Retinal pigment epithelial cell (primary cell): Measurements from ENCODE around the gene NMUR2.

Source experiments
- DNase-seq: peaks from one replicate; pipeline ENCODE4 v3.0.0-alpha.2; 2010; ENCODE audit warnings: low read depth
- H3K4me3 ChIP-seq: 2 replicates; pipeline ENCODE4 v1.5.1; 2011; ENCODE audit warnings: mild to moderate bottlenecking, low read length, control low read depth, moderate library complexity
- TF ChIP-seq, protein P1 (sequence below): conservative IDR thresholded peaks from 2 replicates; pipeline ENCODE4 v1.5.1; 2011; ENCODE audit warnings: low read depth, low read length, control low read depth, inconsistent platforms

NMUR2 gene

DNA sequence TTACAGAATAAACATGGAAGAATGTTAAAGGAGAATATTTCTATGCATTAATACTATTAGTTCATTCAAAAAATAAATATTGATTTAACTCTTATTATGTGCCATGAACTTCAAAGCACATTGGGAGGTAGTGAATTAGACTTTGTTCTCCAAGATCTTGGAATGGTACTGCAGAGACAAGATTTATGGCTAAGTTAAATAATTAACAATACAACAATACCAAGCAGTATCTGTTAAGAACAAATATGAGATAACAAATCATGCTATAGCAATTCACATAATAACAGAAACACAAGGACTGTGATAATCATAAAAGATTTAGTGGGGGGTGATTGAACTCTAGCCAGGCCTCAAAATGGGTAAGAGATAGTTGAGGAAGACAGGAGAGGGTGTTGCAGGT, 11.6 kb downstream of the NMUR2 start:
- no peak for DNase-seq
- H3K4me3 ChIP-seq, result no peak overlapping the region
- TF ChIP-seq, protein P1, sequence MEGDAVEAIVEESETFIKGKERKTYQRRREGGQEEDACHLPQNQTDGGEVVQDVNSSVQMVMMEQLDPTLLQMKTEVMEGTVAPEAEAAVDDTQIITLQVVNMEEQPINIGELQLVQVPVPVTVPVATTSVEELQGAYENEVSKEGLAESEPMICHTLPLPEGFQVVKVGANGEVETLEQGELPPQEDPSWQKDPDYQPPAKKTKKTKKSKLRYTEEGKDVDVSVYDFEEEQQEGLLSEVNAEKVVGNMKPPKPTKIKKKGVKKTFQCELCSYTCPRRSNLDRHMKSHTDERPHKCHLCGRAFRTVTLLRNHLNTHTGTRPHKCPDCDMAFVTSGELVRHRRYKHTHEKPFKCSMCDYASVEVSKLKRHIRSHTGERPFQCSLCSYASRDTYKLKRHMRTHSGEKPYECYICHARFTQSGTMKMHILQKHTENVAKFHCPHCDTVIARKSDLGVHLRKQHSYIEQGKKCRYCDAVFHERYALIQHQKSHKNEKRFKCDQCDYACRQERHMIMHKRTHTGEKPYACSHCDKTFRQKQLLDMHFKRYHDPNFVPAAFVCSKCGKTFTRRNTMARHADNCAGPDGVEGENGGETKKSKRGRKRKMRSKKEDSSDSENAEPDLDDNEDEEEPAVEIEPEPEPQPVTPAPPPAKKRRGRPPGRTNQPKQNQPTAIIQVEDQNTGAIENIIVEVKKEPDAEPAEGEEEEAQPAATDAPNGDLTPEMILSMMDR, result no peak

DNA sequence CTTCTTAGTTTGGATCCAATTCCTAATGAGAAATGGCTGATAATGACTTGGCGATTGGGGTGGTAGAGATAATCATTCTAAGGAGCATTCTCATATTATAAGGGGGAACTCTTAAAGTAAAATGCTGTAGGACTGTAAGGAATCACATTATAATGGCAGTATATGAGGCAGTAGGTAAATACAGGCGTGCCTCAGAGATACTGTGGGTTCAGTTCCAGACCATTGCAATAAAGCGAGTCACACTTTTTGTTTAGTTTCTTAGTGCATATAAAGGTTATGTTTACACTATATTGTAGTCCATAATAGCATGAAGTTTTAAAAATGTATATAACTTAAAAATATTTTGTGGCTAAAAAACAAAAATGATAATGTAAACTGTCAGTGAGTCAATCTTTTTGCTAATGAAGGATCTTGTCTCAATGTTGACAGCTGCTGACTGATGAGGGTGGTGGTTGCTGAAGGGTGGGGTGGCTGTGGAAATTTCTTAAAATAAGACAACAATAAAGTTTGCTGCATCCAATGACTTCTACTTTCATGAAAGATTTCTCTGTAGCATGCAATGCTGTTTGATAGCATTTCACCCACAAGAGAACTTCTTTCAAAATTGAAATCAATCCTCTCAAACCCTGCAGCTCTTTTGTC, 15.8 kb downstream of the NMUR2 start:
- no peak for DNase-seq
- H3K4me3 ChIP-seq, result no peak overlapping the region
- TF ChIP-seq, protein P1, result no peak

DNA sequence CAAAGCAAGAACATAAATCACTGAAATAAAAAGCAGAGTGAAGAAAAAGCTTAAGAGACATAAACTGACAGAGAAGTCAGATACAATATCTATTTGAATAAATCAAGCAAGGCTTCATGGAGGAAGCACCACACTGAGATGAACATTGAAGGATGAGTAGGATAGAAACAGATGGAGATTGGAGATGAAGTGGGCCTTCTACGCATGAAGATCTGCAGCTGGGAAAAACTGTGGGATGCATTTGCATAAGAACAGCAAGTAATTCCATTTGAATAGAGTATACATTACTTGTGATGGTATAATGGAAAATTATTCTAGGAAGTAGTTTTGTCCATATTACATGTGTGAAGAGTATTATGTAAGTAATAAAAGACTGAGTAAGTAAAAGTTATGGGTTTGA, 16.5 kb downstream of the NMUR2 start:
- no peak for DNase-seq
- no peak overlapping the region for H3K4me3 ChIP-seq
- TF ChIP-seq, protein P1, result no peak

DNA sequence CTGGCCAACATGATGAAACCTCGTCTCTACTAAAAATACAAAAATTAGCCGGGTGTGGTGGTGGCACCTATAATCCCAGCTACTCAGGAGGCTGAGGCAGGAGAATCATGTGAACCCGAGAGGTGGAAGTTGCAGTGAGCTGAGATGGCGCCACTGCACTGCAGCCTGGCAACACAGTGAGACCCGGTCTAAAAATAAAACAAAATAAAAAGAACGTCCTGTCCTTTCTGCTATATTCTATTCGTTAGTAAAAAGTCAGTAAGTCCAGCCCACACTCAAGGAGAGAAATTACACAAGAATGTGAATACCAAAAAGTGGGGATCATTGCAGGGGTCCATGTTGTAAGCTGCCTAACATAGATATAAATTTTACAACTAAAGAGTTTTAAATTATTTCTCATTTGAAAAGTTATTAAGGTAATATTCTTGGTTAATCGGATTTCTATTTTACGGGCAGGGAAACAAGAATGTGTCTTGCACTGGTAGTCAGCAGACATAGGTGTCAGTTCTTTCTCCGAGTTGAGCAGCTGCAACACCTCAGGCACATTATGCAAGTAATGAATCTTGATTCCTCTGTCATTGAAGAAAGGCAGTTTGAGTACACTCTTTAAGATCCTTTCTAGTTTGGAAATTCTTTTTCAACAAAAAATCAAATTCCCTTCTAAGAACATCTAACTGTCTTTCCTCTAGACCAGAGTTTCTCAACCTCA, 24.5 kb downstream of the NMUR2 start:
- no peak for DNase-seq
- TF ChIP-seq, protein P1, result no peak
- no peak overlapping the region for H3K4me3 ChIP-seq

DNA sequence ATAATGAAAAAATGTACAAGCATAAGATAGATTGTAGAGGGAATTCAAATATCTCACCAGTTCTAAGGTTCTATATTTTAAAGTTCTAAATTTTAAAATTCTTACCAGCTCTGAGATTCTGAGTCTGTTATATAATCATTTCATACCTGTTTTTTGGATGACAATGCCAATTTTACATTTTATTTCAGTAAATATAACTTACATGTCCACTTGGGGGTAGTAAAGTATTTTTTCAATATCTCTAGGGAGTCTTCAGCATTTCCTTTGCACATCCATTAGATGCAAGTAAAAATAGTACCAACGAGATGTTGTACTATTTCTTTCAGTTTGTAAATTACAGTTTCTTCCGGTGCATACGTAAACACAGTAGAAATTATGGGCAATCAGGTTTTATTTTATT, 25.7 kb downstream of the NMUR2 start:
- no peak overlapping the region for H3K4me3 ChIP-seq
- TF ChIP-seq, protein P1, result no peak
- no peak for DNase-seq

DNA sequence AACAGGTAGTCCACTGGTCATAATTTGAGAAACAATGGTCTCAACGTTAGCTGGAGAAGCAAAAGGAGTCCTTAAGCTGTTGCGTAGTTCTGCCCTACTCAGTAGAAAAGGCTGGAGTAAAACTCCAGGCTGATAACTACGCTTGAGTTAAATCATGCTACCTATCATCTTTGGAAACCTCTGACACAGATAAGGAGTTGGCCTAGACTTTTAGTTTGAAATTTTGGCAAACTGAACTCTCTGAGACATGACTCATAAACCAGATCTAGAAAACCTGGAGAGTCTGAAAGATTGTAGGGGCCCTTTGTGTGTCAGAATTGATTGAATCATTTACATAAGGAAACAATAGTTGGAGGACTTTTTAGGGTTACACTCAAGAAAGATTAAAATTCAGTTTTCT, 26.3 kb downstream of the NMUR2 start:
- H3K4me3 ChIP-seq, result no peak overlapping the region
- DNase-seq, result no peak
- TF ChIP-seq, protein P1, result no peak

DNA sequence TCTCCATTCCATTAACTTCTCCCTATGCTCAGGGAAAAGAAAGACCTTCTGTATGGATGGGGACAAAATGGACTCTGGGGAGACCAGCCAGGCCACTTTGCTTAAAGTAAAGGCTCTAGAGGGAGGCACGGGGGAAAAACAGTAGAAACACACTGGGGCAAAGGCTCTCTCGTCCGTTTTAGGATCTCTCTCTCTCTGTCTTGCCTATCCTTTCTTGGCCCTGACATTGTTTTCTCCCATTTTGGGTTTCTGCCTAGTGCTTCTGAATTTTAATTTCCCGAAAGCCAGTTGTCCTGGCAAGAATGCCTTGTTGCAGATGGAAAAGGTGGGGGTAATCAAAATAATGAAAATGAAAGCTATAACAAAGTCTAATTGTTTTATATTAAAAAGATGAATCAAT, 28.2 kb downstream of the NMUR2 start:
- H3K4me3 ChIP-seq, result no peak overlapping the region
- TF ChIP-seq, protein P1, result no peak
- no peak for DNase-seq
